HEK293 (cell line): ENCODE results near the gene MGST1.

ENCODE experiments used
- CTCF ChIA-PET: fragments of 350-600 bp; formaldehyde crosslinking; extraction: SDS; loops from one replicate; lab custom pipeline; 2021; ENCODE audit warnings: antibody characterized with exemption; lab: Yijun Ruan, JAX
- POLR2A ChIA-PET: fragments of 300-600 bp; formaldehyde crosslinking; extraction: SDS; loops from one replicate; lab custom pipeline; 2020; ENCODE audit warnings: antibody characterized with exemption, inconsistent platforms; lab: Yijun Ruan, JAX
- H3K27ac ChIP-seq: fragments of 200-500 bp; sonication (Bioruptor generic); 2 replicates; pipeline ENCODE4 v1.5.1; 2014; ENCODE audit warnings: low read depth, low read length, control low read depth, inconsistent platforms; ENCODE audit errors: extremely low read depth
- H3K36me3 ChIP-seq, 2 experiments: fragments of 200-500 bp in 1 of 2; sonication (Bioruptor generic) in 1 of 2; 1 replicate in 1 of 2; 2 replicates in 1 of 2; pipeline ENCODE4 v1.5.1; 2014 to 2017; ENCODE audit warnings: inconsistent platforms in 2 of 2, low read length in 2 of 2; ENCODE audit not compliant: control insufficient read depth in 2 of 2, insufficient read depth in 1 of 2
- H3K4me1 ChIP-seq: fragments of 200-500 bp; sonication (Bioruptor generic); 2 replicates; pipeline ENCODE4 v1.5.1; 2014; ENCODE audit warnings: mild to moderate bottlenecking, low read length, inconsistent platforms; ENCODE audit not compliant: control insufficient read depth, insufficient read depth
- H3K4me3 ChIP-seq: 2 replicates; pipeline ENCODE4 v1.5.1; 2011; ENCODE audit warnings: low read depth, mild to moderate bottlenecking, control low read depth, low read length, moderate library complexity
- H3K9me3 ChIP-seq: fragments of 200-500 bp; sonication (Bioruptor generic); 2 replicates; pipeline ENCODE4 v1.5.1; 2014; ENCODE audit warnings: low read depth, low read length, inconsistent platforms; ENCODE audit not compliant: control insufficient read depth, insufficient read depth
- GLIS2 ChIP-seq: fragments of 450-650 bp; formaldehyde crosslinking; IDR thresholded peaks from 2 replicates; pipeline ENCODE4 v1.5.1; 2016; ENCODE audit warnings: missing biosample characterization, missing genetic modification characterization
- HOXC10 ChIP-seq: sonication (generic); formaldehyde crosslinking; IDR thresholded peaks from 2 replicates; pipeline ENCODE4 v1.8.1; 2023; ENCODE audit warnings: mild to moderate bottlenecking, missing genetic modification reagents
- SETDB1 ChIP-seq: IDR thresholded peaks from one replicate; pipeline ENCODE4 v1.6.1; 2017; ENCODE audit warnings: mild to moderate bottlenecking, low read length, moderate library complexity, mixed read lengths; ENCODE audit not compliant: insufficient read length
- ZBTB8A ChIP-seq: fragments of 450-650 bp; formaldehyde crosslinking; IDR thresholded peaks from 2 replicates; pipeline ENCODE4 v1.5.1; 2016; ENCODE audit warnings: missing biosample characterization, missing genetic modification characterization
- ZFHX2 ChIP-seq: fragments of 450-650 bp; formaldehyde crosslinking; conservative IDR thresholded peaks from 2 replicates; pipeline ENCODE4 v1.5.1; 2016; ENCODE audit warnings: missing biosample characterization, missing genetic modification characterization
- ZNF155 ChIP-seq: fragments of 450-650 bp; formaldehyde crosslinking; IDR thresholded peaks from 2 replicates; pipeline ENCODE4 v1.5.1; 2016; ENCODE audit warnings: missing biosample characterization, missing genetic modification characterization
- ZNF239 ChIP-seq: fragments of 450-650 bp; formaldehyde crosslinking; IDR thresholded peaks from 2 replicates; pipeline ENCODE4 v1.5.1; 2016; ENCODE audit warnings: missing biosample characterization, missing genetic modification characterization
- ZNF335 ChIP-seq: fragments of 450-650 bp; formaldehyde crosslinking; conservative IDR thresholded peaks from 2 replicates; pipeline ENCODE4 v1.5.1; 2016; ENCODE audit warnings: missing biosample characterization, missing genetic modification characterization
- ZNF341 ChIP-seq: fragments of 450-650 bp; formaldehyde crosslinking; IDR thresholded peaks from 2 replicates; pipeline ENCODE4; 2016; ENCODE audit warnings: low read depth, missing biosample characterization, missing genetic modification characterization
- ZNF433 ChIP-seq: fragments of 450-650 bp; formaldehyde crosslinking; IDR thresholded peaks from 2 replicates; pipeline ENCODE4 v1.5.1; 2016; ENCODE audit warnings: missing biosample characterization, missing genetic modification characterization, low read depth
- ZNF473 ChIP-seq: fragments of 450-650 bp; formaldehyde crosslinking; IDR thresholded peaks from 2 replicates; pipeline ENCODE4 v1.5.1; 2017; ENCODE audit warnings: missing biosample characterization, missing genetic modification characterization
- ZNF530 ChIP-seq: fragments of 450-650 bp; formaldehyde crosslinking; IDR thresholded peaks from 2 replicates; pipeline ENCODE4 v1.5.1; 2016; ENCODE audit warnings: low read depth, missing biosample characterization, missing genetic modification characterization
- ZNF549 ChIP-seq: fragments of 450-650 bp; IDR thresholded peaks from 2 replicates; pipeline ENCODE4 v1.5.1; 2018; ENCODE audit warnings: missing biosample characterization, missing genetic modification characterization, mild to moderate bottlenecking, inconsistent platforms, moderate library complexity
- ZNF560 ChIP-seq: fragments of 450-650 bp; formaldehyde crosslinking; IDR thresholded peaks from 2 replicates; pipeline ENCODE4 v1.5.1; 2017; ENCODE audit warnings: missing biosample characterization, missing genetic modification characterization, borderline replicate concordance
- ZNF707 ChIP-seq: fragments of 450-650 bp; formaldehyde crosslinking; IDR thresholded peaks from 2 replicates; pipeline ENCODE4 v1.5.1; 2016; ENCODE audit warnings: missing biosample characterization, missing genetic modification characterization
- ZNF777 ChIP-seq: fragments of 450-650 bp; formaldehyde crosslinking; IDR thresholded peaks from 2 replicates; pipeline ENCODE4 v1.5.1; 2017; ENCODE audit warnings: missing biosample characterization, missing genetic modification characterization, borderline replicate concordance
- ZNF843 ChIP-seq: fragments of 450-650 bp; formaldehyde crosslinking; IDR thresholded peaks from 2 replicates; pipeline ENCODE4 v1.5.1; 2016; ENCODE audit warnings: missing biosample characterization, missing genetic modification characterization
- TF ChIP-seq, protein P1 (sequence below): fragments of 450-650 bp; formaldehyde crosslinking; IDR thresholded peaks from 2 replicates; pipeline ENCODE4; 2016; ENCODE audit warnings: missing biosample characterization, missing genetic modification characterization
- TF ChIP-seq, protein P2 (sequence below): fragments of 450-650 bp; formaldehyde crosslinking; IDR thresholded peaks from 2 replicates; pipeline ENCODE4 v1.5.1; 2016; ENCODE audit warnings: missing biosample characterization, missing genetic modification characterization
- TF ChIP-seq, protein P3 (sequence below): fragments of 450-650 bp; formaldehyde crosslinking; IDR thresholded peaks from 2 replicates; pipeline ENCODE4 v1.5.1; 2016; ENCODE audit warnings: missing biosample characterization, missing genetic modification characterization
- TF ChIP-seq, protein P4 (sequence below): fragments of 450-650 bp; formaldehyde crosslinking; IDR thresholded peaks from 2 replicates; pipeline ENCODE4 v1.5.1; 2016; ENCODE audit warnings: missing biosample characterization, missing genetic modification characterization, low read depth
- TF ChIP-seq, protein P5 (sequence below): fragments of 450-650 bp; formaldehyde crosslinking; IDR thresholded peaks from 2 replicates; pipeline ENCODE4 v1.5.1; 2017; ENCODE audit warnings: missing biosample characterization, missing genetic modification characterization

MGST1 gene

DNA sequence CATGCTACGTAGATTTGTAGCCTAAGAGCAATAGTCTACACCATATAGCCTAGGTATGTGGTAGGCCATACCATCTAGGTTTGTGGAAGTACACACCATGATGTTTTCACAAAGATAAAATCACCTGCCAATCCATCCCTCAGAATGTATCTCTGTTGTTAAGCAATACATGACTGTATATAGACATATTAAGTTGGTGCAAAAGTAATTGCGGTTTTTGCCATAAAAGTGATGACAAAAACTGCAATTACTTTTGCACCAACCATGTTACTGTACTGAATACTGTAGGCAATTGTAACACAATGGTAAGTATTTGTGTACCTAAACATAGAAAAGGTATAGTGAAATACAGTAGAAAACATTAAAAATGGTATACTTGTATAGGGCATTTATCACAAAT, 40.5 kb downstream of the MGST1 start (continued):
- TF ChIP-seq ZFHX2 (tag by site-specific recombination) = no peak
- no peak for TF ChIP-seq ZNF777

DNA sequence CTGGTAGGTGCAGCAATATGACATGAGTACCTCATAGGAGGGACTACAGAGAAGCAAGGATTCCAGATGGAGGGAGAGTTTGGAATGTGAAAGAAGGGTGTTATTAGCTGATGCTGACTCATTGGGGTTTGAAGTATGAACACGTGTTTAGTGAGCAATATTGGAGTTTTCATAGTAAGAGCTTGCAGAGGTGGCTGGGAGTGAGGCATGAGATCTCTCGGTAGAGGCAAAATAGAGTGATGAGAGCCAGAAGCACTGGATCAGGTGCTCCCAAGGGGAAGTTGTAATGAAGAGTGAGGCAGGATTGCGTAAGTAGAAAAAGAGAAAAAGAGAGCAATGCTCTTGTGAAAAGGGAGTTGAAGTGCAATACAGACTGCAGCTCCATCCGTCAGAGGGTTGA, 42.1 kb downstream of the MGST1 start:
- TF ChIP-seq ZNF530 = no peak
- TF ChIP-seq ZNF560 (tag by site-specific recombination) = no peak
- TF ChIP-seq ZNF433 = no peak
- TF ChIP-seq HOXC10 = no peak
- no peak for TF ChIP-seq ZNF473 (tag by site-specific recombination)
- no peak for TF ChIP-seq ZNF341
- TF ChIP-seq ZNF707 (tag by site-specific recombination) = no peak
- TF ChIP-seq ZBTB8A (tag by site-specific recombination) = no peak
- TF ChIP-seq, protein P1, sequence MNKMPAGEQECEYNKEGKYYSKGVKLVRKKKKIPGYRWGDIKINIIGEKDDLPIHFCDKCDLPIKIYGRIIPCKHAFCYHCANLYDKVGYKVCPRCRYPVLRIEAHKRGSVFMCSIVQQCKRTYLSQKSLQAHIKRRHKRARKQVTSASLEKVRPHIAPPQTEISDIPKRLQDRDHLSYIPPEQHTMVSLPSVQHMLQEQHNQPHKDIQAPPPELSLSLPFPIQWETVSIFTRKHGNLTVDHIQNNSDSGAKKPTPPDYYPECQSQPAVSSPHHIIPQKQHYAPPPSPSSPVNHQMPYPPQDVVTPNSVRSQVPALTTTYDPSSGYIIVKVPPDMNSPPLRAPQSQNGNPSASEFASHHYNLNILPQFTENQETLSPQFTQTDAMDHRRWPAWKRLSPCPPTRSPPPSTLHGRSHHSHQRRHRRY (tag by site-specific recombination) = no peak
- TF ChIP-seq ZNF843 (tag by site-specific recombination) = no peak
- TF ChIP-seq, protein P2, sequence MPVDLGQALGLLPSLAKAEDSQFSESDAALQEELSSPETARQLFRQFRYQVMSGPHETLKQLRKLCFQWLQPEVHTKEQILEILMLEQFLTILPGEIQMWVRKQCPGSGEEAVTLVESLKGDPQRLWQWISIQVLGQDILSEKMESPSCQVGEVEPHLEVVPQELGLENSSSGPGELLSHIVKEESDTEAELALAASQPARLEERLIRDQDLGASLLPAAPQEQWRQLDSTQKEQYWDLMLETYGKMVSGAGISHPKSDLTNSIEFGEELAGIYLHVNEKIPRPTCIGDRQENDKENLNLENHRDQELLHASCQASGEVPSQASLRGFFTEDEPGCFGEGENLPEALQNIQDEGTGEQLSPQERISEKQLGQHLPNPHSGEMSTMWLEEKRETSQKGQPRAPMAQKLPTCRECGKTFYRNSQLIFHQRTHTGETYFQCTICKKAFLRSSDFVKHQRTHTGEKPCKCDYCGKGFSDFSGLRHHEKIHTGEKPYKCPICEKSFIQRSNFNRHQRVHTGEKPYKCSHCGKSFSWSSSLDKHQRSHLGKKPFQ = no peak
- H3K9me3 ChIP-seq = no peaks in the 10 kb centered on the region
- no peak overlapping the region for H3K4me3 ChIP-seq
- H3K36me3 ChIP-seq = no peaks in the 10 kb centered on the region
- H3K27ac ChIP-seq = no peak overlapping the region
- POLR2A ChIA-PET = no interaction called here
- CTCF ChIA-PET = no interaction called here
- no peaks in the 10 kb centered on the region for H3K4me1 ChIP-seq

DNA sequence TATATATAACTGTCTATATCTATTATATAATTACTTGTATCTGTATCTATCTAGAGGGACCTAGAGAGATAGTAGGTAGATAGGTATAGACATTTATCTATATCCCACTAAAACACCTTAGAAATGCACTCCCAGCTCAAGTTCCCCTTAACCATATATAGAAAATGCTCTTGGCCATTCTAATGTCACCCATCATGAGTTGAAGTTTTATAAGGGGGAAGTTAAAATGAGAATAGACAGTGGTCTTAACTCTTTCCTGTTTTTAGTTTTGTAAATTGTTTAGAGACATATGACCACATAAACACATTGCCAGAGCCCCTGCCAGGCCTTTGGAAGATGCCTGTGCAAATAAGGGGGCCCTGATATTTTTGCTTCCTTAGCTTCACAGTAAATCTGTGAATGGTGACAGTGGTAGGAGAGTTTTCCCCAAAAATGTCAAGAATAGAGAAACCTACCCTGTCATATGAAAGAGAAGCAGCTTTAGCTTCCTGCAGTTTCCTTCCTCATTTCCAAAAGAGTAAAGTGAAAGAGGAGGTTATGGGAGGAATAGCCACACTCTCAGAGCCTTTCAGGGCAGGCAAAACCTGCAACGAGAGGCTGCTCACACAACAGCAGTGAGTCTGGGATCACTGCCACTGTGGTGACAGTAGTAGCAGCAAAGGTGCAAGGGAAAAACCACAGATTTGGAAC, 45.5 kb downstream of the MGST1 start:
- H3K9me3 ChIP-seq = no peaks in the 10 kb centered on the region
- H3K4me3 ChIP-seq = no peak overlapping the region
- H3K4me1 ChIP-seq = no peaks in the 10 kb centered on the region
- TF ChIP-seq HOXC10 (no peak), ZNF843 (tag by site-specific recombination) (no peak)
- TF ChIP-seq, protein P3, sequence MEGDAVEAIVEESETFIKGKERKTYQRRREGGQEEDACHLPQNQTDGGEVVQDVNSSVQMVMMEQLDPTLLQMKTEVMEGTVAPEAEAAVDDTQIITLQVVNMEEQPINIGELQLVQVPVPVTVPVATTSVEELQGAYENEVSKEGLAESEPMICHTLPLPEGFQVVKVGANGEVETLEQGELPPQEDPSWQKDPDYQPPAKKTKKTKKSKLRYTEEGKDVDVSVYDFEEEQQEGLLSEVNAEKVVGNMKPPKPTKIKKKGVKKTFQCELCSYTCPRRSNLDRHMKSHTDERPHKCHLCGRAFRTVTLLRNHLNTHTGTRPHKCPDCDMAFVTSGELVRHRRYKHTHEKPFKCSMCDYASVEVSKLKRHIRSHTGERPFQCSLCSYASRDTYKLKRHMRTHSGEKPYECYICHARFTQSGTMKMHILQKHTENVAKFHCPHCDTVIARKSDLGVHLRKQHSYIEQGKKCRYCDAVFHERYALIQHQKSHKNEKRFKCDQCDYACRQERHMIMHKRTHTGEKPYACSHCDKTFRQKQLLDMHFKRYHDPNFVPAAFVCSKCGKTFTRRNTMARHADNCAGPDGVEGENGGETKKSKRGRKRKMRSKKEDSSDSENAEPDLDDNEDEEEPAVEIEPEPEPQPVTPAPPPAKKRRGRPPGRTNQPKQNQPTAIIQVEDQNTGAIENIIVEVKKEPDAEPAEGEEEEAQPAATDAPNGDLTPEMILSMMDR (tag by site-specific recombination) = no peak
- no peaks in the 10 kb centered on the region for H3K36me3 ChIP-seq
- no peak overlapping the region for H3K27ac ChIP-seq
- ChIA-PET POLR2A (no interaction called here), CTCF (interaction anchor here (0.7 kb wide), 1 partner anchor 464 kb away, joined by 3 read pairs; no protein-coding TSS in a partner anchor)

DNA sequence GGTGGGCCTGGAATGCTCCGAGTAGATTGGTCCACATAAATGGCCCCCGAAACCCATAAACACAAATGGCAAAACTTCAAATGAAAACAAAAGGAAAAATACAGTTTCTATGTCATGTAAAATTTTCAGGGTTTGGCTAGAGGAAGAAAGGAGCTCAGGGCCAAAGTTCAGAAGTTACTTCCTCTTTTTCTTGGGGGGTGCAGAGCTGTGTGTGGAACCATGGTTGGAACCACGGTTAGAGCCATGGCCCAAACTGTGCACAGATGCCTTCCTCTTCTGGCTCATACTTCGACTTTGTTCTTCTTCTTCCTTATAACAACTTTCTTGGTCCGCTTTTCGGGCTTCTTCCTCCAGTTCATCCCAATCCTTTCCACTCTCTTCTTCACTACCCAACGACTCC, 51.7 kb downstream of the MGST1 start:
- H3K9me3 ChIP-seq = no peaks in the 10 kb centered on the region
- TF ChIP-seq ZNF155 (tag by site-specific recombination) = no peak
- no peak for TF ChIP-seq ZNF549 (tag by site-specific recombination)
- no peak for TF ChIP-seq SETDB1
- no peak for TF ChIP-seq GLIS2
- TF ChIP-seq, protein P4, sequence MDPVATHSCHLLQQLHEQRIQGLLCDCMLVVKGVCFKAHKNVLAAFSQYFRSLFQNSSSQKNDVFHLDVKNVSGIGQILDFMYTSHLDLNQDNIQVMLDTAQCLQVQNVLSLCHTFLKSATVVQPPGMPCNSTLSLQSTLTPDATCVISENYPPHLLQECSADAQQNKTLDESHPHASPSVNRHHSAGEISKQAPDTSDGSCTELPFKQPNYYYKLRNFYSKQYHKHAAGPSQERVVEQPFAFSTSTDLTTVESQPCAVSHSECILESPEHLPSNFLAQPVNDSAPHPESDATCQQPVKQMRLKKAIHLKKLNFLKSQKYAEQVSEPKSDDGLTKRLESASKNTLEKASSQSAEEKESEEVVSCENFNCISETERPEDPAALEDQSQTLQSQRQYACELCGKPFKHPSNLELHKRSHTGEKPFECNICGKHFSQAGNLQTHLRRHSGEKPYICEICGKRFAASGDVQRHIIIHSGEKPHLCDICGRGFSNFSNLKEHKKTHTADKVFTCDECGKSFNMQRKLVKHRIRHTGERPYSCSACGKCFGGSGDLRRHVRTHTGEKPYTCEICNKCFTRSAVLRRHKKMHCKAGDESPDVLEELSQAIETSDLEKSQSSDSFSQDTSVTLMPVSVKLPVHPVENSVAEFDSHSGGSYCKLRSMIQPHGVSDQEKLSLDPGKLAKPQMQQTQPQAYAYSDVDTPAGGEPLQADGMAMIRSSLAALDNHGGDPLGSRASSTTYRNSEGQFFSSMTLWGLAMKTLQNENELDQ = no peak
- TF ChIP-seq ZNF239 (tag by site-specific recombination) = no peak
- TF ChIP-seq, protein P5, sequence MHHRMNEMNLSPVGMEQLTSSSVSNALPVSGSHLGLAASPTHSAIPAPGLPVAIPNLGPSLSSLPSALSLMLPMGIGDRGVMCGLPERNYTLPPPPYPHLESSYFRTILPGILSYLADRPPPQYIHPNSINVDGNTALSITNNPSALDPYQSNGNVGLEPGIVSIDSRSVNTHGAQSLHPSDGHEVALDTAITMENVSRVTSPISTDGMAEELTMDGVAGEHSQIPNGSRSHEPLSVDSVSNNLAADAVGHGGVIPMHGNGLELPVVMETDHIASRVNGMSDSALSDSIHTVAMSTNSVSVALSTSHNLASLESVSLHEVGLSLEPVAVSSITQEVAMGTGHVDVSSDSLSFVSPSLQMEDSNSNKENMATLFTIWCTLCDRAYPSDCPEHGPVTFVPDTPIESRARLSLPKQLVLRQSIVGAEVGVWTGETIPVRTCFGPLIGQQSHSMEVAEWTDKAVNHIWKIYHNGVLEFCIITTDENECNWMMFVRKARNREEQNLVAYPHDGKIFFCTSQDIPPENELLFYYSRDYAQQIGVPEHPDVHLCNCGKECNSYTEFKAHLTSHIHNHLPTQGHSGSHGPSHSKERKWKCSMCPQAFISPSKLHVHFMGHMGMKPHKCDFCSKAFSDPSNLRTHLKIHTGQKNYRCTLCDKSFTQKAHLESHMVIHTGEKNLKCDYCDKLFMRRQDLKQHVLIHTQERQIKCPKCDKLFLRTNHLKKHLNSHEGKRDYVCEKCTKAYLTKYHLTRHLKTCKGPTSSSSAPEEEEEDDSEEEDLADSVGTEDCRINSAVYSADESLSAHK (tag by site-specific recombination) = no peak
- no peak for TF ChIP-seq ZNF335

More for the DNA sequence above, 51.7 kb downstream of the MGST1 start:
- POLR2A ChIA-PET = no interaction called here
- CTCF ChIA-PET = no interaction called here
- Histone ChIP-seq H3K4me3 (no peak overlapping the region), H3K36me3 (no peaks in the 10 kb centered on the region), H3K4me1 (no peaks in the 10 kb centered on the region), H3K27ac (no peak overlapping the region)
